Keratinocyte (primary cell): ENCODE results near the gene ATG9B.

Experiments used
- EZH2 ChIP-seq: IDR thresholded peaks from one replicate; pipeline ENCODE4 v1.6.1; 2012; ENCODE audit warnings: inconsistent platforms, mild to moderate bottlenecking, low read length, moderate library complexity
- TF ChIP-seq, protein P1 (sequence below), 3 experiments: IDR thresholded peaks in 1 of 3; conservative IDR thresholded peaks in 1 of 3; optimal IDR thresholded peaks in 1 of 3; 2 replicates in 2 of 3; 3 replicates in 1 of 3; pipeline versions ENCODE3 to v1.5.1; 2011; ENCODE audit warnings: low read length in 3 of 3, mild to moderate bottlenecking in 3 of 3, moderate library complexity in 2 of 3, control low read depth in 1 of 3, inconsistent platforms in 1 of 3; ENCODE audit not compliant: insufficient read depth in 2 of 3; ENCODE audit errors: extremely low read depth in 1 of 3

GRCh38 chr7:151012911-151013347 lies 11.4 kb downstream of the ATG9B start:
- TF ChIP-seq, protein P1, sequence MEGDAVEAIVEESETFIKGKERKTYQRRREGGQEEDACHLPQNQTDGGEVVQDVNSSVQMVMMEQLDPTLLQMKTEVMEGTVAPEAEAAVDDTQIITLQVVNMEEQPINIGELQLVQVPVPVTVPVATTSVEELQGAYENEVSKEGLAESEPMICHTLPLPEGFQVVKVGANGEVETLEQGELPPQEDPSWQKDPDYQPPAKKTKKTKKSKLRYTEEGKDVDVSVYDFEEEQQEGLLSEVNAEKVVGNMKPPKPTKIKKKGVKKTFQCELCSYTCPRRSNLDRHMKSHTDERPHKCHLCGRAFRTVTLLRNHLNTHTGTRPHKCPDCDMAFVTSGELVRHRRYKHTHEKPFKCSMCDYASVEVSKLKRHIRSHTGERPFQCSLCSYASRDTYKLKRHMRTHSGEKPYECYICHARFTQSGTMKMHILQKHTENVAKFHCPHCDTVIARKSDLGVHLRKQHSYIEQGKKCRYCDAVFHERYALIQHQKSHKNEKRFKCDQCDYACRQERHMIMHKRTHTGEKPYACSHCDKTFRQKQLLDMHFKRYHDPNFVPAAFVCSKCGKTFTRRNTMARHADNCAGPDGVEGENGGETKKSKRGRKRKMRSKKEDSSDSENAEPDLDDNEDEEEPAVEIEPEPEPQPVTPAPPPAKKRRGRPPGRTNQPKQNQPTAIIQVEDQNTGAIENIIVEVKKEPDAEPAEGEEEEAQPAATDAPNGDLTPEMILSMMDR (optimal IDR thresholded peaks at IDR 0.05 in 1 of 3, IDR thresholded peaks at IDR 0.05 in 1 of 3, conservative IDR thresholded peaks at IDR 0.05 in 1 of 3; ENCODE audit: extremely low read depth in 1 of 3, insufficient read depth in 2 of 3, low read length in 3 of 3), result peak; percentile 67 to 69 (median 67)
- TF ChIP-seq EZH2, result no peak
